ENCODE data around the gene PHIP.
"Not testable (repeated sequence)": the region's sequence is repeated elsewhere in the genome, so short reads cannot be mapped to it uniquely, and the experiment has no call there.

PHIP gene

DNA sequence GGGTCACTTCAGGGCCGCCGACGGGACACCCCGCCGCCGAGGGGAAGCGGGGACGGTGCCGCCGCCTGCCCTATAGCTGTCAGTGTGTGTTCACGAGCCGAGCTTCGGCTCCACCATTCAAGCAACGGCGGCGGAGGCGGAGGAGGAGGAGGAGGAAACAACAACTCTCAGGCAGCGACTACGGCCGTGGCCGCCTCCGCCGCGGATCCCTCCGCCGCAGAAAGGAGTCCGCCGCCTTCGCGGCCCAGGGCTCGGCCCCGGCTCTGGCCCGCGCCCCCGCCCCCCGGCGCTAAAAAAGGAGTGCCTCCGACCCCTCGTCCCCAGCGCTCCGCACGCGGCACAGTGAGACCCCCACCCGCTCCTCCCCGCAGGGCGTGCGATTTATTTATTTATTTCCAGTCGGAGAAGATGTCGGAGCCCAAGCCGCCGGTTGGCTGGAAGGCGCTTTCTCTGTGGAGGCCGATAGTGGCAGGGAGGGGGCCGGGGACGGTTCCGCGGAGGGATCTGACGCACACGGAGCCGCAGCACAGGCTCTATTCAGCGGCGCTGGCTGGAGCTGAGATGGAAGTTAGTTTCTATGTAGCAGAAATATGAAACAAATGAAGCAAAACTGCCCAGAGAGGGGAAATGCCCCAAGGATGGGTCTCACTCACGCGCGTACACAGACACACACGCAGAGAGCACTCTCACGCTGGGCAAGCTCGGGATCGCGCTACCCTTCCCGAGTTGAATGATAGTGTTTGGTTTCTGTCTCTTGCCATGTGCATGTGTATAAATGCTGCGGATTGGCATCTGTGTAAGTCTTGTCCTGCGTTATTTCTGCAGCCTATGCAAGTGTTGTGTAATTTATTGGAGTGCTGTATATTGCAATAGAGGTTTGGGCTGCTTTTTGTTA lies at the start of gene PHIP:
Gene PHIP (minus strand): TSS at position 180 of the 895 bp plus-strand sequence. CDS start 186 bp downstream, outside the sequence.
- peak; percentile 85 to 89 for DNase-seq (ENCODE audit: low read depth in 1 of 2, low spot score in 1 of 2)

DNA sequence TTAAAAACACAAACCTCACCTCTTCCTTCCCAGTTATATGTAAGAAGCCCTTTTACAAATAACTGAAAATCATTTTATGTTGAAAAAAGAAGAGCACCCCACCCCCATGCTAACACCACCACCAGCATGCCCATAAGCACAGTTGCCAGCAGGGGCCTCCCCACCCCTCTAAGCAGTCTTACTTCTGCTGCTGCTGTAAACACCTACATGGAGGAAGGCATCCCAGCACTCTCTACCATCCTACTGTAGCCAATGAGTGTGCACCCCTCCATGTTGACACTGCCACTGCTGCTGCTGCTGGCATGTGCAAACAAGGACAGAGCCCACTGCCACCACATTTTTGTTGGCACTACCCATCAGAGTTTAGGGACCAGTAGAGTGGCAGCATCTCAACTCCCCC lies 49.6 kb upstream of the PHIP start:
- DNase-seq (ENCODE audit: low read depth in 1 of 2, low spot score in 1 of 2): no peak

DNA sequence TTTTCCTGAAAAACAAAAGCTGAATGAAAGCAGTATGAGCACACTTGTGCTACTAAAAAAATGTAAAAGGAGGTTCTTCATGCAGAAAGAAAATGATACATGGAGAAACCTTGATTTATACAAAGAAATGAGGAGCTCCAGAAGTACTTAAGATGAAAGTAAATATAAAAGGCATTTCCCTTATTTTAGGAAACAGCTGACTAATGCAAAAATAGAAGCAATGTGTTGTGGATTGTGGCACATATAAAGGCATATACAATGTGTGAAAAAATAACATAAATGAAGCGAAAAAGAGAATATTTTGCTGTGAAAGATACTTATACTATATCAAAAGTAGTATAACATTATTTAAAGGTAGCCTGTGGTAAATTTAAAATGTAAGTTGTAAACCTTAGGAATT lies 41.2 kb upstream of the PHIP start:
- DNase-seq (ENCODE audit: low read depth in 1 of 2, low spot score in 1 of 2): no peak

DNA sequence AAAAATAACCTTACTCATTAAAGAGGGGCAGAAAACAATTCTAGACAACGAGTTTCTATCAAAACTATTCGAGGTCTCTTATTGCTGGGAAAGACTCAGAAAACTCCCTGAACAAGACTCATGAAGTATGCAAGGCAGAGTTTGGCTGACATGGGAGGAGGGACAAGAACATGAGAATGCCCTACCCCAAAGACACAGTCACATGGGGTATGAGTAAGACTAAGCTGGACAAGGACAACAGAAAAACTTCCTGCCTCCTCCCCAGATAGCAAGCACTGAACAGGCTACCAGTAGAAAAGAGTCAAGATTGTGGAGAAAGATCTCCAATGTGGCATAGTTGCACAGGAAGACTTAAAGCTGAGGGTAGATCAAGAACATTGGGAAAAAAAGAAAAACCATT lies 39.7 kb upstream of the PHIP start:
- DNase-seq (ENCODE audit: low read depth in 1 of 2, low spot score in 1 of 2): no peak

DNA sequence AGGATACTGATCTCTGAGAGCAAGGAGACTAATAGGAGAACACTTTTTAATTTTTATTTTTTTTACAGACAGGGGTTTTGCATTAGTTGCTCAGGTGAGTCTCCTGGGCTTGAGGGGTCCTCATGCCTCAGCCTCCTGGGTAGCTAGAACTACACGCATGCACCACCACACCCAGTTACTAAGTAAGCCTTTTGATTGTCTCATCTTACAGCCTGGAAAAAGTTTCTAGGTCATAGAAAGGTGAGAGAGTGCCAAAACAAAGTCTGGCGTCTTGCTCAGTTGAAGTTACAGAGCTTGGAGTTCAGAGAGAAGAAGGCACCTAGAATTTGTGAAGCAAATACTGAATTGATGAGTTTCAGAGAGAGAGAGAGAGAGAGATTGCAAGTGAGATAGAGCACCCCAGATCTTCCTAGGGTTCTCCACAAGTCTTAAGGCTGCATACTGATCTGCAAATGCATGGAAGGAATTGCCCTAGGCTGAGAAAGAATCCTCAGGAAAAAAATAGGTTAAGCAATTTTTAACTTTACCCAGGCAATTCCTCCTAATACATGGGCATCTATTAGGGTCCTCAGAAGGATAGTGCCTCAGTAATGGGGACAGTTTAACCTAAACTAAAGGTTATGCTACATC lies 37.6 kb upstream of the PHIP start:
- no peak for DNase-seq (ENCODE audit: low read depth in 1 of 2, low spot score in 1 of 2)

DNA sequence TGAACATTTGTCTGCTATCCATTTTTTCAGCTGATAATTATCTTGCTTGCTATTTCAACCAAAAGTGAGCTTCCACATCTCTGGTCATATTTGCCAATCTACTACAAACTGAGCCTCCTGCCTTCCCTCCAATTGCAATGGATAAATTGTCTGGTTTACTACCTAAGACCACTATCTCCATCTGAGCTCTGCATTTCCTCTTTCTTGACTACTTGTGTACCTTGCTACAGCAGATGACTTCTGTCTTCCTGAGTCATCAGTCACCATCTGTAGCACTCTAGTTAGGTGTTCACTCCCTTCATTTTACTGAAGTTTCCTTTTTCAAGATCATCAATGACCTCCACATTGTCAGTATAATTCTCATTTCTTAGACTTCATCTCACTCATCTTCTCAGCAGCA lies 33.5 kb upstream of the PHIP start:
- no peak for DNase-seq (ENCODE audit: low read depth in 1 of 2, low spot score in 1 of 2)

DNA sequence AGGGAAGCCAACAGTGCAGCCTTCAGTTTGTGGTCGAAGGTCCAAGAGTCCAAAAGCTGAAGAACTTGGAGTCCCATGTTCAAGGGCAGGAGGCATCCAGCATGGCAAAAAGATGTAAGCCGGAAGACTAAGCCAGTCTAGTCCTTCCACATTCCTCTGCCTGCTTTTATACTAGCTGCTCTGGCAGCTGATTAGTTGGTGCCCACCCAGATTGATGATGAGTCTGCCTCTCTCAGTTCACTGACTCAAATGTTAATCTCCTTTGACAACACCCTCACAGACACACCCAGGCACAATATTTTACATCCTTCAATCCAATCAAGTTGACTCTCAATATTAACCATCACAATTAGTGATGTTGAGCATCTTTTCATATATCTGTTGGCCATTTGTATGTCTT lies 23.1 kb upstream of the PHIP start:
- DNase-seq (ENCODE audit: low read depth in 1 of 2, low spot score in 1 of 2): no peak

DNA sequence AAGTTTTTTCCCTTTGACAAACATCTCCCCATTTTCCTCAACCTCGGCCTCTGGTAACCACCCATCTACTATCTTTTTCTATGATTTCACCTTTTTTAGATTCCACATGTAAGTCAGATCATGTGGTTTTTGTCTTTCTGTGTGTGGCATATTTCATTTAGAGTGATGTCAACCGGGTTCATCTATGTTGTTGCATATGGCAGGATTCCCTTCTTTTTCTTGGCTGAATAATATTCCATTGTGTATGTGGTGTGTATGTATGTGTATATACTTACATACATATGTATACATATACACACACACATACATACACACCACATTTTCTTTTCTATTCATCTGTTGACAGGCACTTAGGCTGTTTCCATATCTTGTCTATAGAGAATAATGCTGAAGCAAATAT lies 22.2 kb upstream of the PHIP start:
- DNase-seq (ENCODE audit: low read depth in 1 of 2, low spot score in 1 of 2): no peak

DNA sequence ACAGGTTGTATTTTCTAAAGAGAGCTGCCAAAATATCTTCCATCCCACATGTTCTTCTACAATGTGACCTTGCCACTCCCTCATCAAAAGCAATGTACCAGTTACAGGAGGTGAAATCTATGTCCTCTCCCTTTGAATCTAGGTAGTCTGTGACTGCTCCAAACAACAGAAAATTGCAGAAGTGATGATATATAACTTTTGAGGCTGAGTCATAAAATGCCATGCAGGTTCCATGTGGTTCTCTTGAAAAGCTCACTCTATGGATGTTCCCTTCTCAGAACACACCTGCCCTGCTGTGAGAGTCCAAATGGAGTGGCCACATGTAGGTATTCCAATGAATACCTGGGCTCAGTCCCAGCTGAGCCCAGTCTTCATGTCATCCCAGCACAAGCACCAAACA lies 16.9 kb upstream of the PHIP start:
- no peak for DNase-seq (ENCODE audit: low read depth in 1 of 2, low spot score in 1 of 2)

DNA sequence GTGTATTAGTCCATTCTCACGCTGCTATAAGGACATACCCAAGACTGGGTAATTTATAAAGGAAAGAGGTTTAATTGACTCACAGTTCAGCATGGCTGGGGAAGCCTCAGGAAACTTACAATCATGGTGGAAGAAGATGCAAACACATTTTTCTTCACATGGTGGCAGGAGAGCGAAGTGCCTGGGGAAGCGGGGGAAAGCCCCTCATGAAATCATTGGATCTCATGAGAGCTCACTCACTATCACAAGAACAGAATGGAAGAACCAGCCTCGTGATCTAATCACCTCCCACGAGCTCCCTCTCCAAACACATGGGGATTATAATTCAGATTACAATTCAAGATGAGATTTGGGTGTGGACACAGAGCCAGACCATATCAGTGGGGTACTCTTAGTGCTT lies 13.7 kb upstream of the PHIP start:
- DNase-seq (ENCODE audit: low read depth in 1 of 2, low spot score in 1 of 2): not testable (repeated sequence)

DNA sequence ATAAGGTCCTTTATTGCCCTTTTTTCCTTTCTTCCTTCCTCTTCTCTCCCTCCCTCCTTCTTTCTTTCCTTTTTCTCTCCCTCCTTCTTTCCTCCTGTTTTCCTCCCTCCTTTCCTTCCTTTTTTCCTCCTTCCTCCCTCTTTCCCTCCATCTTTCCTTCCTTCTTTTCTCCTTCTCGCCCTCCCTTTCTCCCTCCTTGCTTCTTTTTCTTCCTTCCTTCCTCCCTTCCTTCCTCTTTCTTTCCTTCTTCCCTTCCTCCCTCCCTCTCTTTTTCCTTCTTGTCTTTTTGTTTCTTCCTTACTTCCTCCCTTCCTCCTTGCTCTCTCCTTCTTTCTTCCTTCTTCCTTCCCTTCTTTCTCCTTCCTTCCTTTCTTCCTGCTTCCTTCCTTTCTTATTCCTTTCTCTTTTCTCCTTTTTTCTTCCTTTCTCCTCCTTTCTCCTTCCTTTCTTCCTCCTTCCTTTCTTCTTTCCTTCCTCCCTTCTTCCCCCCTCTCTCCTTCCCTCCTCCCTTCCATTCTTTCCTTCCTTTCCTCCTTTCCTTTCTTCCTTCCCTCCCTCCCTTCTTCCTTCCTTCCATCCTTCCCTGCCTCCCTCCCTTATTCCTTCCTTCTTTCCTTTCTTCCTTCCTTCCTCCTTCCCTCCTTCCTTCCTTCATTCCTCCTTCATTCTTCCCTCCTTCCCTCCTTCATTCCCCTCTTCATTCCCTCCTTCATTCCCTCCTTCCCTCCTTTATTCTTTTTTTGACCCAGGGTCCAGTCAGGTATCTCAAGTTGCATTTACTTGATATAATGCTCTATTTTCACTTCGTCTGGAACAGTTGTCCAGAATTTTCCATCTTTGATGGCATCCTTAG lies 11.7 kb upstream of the PHIP start:
- no peak for DNase-seq (ENCODE audit: low read depth in 1 of 2, low spot score in 1 of 2)

DNA sequence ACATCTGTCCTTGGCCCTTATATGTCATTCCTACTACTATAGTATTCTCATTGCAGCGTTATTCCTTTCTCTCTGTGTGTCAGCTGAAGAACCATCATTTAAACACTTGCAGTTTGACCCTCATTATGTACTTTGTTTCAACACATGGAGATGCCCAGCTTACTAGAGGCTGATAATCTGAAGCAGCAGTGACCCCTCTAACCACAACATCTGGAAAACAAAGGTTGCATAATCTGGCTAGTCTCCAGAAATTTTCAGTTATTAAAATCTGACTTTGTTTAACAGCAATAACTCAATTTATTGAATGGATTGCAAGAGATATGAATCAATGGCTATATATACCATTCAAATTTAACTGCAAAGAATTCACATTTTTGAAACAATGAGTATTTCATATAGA lies 6.6 kb upstream of the PHIP start:
- no peak for DNase-seq (ENCODE audit: low read depth in 1 of 2, low spot score in 1 of 2)

DNA sequence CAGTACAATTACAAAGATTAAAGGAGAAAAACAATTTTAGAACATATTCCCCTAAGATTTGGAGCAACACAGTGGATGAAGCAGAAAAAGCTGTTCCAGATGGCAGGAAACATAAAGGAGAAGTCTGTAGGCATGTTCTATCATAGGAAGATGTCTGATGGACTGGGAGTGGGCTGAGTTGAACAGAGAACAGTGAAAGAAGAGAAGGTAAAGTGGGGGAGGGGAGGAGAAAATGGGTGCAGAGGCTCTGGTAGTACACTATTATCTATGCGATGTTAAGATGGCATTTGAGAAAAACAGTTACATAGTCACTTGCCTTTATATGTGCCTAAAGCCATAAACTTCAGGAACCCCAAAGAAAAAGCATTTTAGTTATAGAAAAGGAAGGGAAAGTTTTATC lies 4.2 kb upstream of the PHIP start:
- DNase-seq (ENCODE audit: low read depth in 1 of 2, low spot score in 1 of 2): no peak

DNA sequence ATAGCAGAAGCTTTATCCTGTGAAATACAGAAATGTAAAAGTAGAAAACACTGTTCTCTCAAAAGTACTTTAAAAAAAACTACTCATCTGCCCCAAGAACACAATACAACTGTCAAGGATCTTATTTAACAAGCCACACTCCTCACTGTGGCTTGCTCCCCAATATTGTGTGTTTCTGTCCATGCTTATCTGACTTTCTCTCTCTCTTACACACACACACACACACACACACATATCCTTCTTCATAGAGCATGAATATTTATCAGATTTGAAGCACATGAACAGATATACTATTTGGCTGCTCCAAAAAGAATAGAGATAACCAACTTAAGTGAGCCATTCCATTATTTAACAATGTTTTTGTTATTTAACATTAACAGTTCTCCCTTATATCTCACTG lies 3.6 kb upstream of the PHIP start:
- DNase-seq (ENCODE audit: low read depth in 1 of 2, low spot score in 1 of 2): no peak

DNA sequence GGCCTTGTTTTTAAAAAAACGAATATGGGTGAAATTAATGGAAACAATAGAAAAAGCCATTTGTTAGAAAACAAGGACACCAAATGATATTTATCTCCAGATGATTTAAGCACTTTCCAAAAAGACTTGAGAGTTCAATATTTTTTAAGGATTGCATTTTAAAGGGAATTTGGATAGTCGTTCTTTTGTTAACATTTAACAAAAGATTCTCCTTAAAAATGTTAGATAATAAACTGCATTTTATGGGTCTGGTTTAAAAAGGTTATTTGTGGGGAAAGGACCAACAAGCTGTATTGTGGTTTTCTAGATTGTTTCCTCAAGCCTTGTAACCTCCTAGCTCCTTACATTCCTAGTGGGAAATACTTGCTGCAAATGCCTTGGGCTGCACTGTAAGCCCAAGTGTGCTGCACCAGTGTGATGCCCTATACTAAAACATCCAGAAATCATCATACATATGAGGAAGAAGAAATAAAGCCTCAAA lies 1.5 kb upstream of the PHIP start:
- no peak for DNase-seq (ENCODE audit: low read depth in 1 of 2, low spot score in 1 of 2)

DNA sequence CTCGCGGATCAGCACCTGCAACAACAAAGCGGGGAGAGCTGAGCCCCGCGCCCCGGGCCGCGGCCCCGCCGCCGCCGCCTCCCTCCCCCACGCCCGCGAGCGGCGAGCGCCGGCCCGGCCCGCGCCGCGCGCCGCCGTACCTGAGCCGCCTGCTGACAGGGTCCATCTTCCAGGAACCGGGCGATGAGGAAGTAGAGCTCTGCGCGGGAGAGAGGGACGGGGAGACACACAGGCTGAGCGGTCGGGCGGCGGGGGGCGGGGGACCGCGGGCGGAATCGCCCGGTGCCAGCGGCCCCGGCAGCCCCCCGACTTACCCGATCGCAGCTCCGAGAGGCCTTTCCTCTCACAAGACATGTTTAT lies 359 bp downstream of the PHIP start:
- peak in 1 of 2 donors; percentile 38 for DNase-seq (ENCODE audit: low read depth in 1 of 2, low spot score in 1 of 2)

DNA sequence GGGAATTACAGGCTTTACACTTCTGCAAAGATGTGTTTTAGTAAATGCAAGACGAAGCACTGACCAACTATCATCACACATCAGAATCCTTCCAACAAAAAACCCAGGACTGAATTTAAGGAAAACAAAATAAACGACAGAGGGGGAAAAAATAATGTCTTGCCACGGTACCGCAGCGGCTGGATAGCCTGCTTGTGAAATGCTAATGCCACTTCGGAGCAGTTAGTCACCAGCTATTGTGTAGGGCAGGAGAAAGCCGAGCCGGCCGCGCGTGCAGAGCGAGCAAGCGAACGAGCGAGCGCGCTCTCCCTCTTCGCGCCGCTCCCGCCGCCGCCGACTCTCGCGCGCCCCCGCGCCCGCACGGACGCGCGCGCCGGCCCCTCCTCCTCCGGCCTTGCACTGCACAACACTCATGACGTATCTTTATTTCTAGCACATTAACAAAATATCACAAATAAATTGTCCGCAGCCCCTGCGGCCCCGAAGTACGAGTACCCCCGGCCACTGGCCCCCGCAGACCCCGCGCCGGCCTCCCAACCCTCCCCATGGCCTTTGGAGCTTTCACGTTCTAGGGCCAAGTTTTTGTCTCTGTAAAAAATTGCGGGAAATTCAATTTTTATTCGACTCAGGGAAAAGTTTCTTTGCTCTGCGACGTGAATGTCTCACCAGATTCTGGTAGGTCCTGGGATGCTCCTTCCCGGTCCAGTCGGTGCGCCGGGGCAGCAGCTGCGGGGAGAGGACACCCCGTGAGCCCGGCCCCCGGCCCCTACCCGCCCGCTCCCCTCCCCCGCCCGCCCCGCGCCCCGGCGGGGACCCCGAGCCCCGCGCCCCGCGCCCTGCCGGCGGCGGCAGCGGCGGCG lies 1.0 kb downstream of the PHIP start:
- peak; percentile 69 to 82 for DNase-seq (ENCODE audit: low read depth in 1 of 2, low spot score in 1 of 2)

DNA sequence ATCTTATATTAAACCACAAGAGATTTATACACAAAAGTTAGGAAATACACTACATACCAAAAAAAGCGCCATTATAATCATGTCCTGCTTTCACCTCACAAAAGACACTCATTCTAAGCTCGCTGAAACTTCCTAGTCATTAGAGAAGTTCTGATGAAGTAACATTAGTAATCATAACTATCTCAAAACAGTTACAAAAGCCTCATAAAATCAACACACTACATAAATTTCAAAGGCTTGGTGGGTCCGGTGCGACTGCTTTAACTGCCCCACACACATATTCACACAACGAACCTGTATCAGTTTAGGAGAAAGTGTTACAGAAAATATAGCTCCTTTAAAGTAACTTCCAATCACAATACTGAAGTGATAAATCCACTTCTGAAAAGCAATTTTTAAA lies 1.9 kb downstream of the PHIP start:
- no peak for DNase-seq (ENCODE audit: low read depth in 1 of 2, low spot score in 1 of 2)

DNA sequence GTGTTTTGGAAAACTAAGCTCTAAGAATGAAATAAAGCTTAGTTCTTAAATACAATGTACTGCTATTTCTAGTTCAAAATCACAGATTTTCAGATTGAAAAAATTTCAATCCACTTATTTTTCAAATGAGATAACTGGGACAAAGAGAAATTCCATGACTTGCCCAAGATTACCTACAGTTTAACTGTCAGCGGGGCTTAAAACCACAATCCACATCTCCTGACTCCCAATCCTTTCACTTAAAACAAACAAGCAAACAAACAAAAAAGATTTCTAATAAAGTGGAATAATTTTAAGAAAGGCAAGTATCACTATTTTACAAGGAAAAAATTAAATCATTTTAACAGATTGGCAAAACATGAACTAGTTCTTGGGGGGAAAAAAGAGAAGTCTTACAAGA lies 4.2 kb downstream of the PHIP start:
- no peak for DNase-seq (ENCODE audit: low read depth in 1 of 2, low spot score in 1 of 2)

DNA sequence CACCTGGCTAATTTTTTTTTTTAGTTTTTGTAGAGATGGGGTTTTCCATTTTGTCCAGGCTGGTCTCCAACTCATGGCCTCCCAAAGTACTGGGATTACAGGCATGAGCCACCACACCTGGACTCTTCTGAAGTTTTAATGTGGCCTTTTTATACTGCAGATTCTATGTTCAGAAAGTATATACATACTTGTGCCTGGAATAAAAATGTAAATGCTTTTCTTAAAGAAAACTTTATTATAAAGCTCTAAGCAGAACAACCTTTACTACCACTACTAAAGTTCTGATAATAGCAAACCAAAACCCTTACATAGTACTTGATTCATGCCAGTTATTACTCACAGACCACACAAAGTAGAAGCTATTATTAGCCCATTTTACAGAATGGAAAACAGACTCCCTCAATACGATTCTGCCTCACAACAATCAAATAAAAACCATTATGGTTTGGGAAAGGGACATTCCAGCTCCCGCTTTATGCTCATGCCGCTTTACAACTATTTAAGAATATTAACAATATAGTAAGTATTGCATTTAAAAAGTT lies 5.3 kb downstream of the PHIP start:
- no peak for DNase-seq (ENCODE audit: low read depth in 1 of 2, low spot score in 1 of 2)

DNA sequence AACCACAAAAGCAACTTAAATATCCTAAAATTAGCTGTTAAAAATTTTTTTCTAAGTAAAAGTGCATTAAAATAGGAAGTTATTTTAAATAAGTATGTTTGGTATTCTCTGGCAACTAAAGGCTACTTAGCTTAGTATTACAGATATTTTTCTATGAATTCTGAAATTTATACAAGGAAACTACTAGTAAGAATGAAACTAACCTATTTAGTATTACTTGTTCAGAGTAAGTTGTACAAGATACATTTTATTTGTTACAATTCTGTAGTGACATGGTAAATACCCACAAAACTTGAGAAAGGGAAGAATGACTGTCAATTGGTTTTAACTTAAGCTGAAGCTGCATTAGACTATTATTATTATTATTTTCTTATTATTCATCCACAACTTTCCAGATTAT lies 6.5 kb downstream of the PHIP start:
- no peak for DNase-seq (ENCODE audit: low read depth in 1 of 2, low spot score in 1 of 2)

Measured in activated T-helper 1 cell treated with anti-CD3 and anti-CD28 coated beads, Interleukin-2, amount 50 U/mL, for 16 hours (primary cell).